HCT116 (cell line): ENCODE measurements around the gene MAJIN.

Experiments used
- EGR1 ChIP-seq: IDR thresholded peaks from 2 replicates; pipeline ENCODE4 v1.6.1; 2012; ENCODE audit warnings: low read depth
- EZH2 ChIP-seq: fragments of 200-600 bp; sonication (generic); IDR thresholded peaks from 2 replicates; pipeline ENCODE4 v1.6.1; 2017; ENCODE audit warnings: antibody characterized with exemption, mixed run types
- EZH2phosphoT487 ChIP-seq: fragments of 200-600 bp; IDR thresholded peaks from 2 replicates; pipeline ENCODE4 v1.6.1; 2018; ENCODE audit warnings: antibody characterized with exemption, borderline replicate concordance
- FOSL1 ChIP-seq: IDR thresholded peaks from 2 replicates; pipeline ENCODE4 v1.6.1; 2012; ENCODE audit warnings: low read depth
- JUND ChIP-seq: IDR thresholded peaks from 2 replicates; pipeline ENCODE4 v1.6.1; 2012
- POLR2A ChIP-seq: IDR thresholded peaks from 2 replicates; pipeline ENCODE4 v1.7.0; 2011; ENCODE audit warnings: borderline replicate concordance; ENCODE audit not compliant: insufficient read depth, insufficient read length; ENCODE audit errors: extremely low read depth
- POLR2AphosphoS5 ChIP-seq: IDR thresholded peaks from 2 replicates; pipeline ENCODE4 v1.6.1; 2011; ENCODE audit warnings: mild to moderate bottlenecking, low read depth, low read length, moderate library complexity
- RAD21 ChIP-seq: IDR thresholded peaks from 2 replicates; pipeline ENCODE4 v1.6.1; 2012; ENCODE audit warnings: low read depth, mild to moderate bottlenecking
- TCF7L2 ChIP-seq: IDR thresholded peaks from 2 replicates; pipeline ENCODE4 v1.7.0; 2011; ENCODE audit warnings: borderline replicate concordance, inconsistent platforms; ENCODE audit not compliant: insufficient read depth, insufficient read length; ENCODE audit errors: extremely low read depth
- ZFX ChIP-seq: fragments of 450-650 bp; IDR thresholded peaks from 2 replicates; pipeline ENCODE4 v1.6.1; 2017
- TF ChIP-seq, protein P1 (sequence below), 3 experiments: fragments of 200-600 bp in 1 of 3; sonication (generic) in 1 of 3; IDR thresholded peaks in 2 of 3; conservative IDR thresholded peaks in 1 of 3; 2 replicates each; pipeline ENCODE4 v1.5.1; 2012 to 2017; ENCODE audit warnings: low read depth in 2 of 3, low read length in 2 of 3, antibody characterized with exemption in 1 of 3, borderline replicate concordance in 1 of 3, control low read depth in 1 of 3, mild to moderate bottlenecking in 1 of 3, mixed read lengths in 1 of 3, mixed run types in 1 of 3, moderate library complexity in 1 of 3; ENCODE audit not compliant: insufficient read depth in 1 of 3
- TF ChIP-seq, protein P2 (sequence below): IDR thresholded peaks from 2 replicates; pipeline ENCODE4 v1.6.1; 2012

DNA sequence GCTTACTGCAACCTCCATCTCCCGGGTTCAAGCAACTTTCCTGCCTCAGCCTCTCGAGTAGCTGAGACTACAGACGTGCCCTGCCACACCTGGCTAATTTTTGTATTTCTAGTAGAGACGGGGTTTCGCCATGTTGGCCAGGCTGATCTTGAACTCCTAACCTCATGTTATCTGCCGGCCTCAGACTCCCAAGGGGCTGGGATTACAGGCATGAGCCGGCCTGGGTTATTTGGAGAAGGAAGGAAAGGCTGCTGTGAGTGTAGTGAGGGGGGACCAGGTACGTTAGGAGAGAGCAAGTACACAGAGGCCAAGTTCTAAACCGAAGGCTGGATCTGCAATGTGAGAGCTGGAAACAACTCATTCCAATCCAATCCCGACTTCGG is 24.4 kb upstream of the MAJIN start:
- no peak for TF ChIP-seq POLR2AphosphoS5
- TF ChIP-seq, protein P1, sequence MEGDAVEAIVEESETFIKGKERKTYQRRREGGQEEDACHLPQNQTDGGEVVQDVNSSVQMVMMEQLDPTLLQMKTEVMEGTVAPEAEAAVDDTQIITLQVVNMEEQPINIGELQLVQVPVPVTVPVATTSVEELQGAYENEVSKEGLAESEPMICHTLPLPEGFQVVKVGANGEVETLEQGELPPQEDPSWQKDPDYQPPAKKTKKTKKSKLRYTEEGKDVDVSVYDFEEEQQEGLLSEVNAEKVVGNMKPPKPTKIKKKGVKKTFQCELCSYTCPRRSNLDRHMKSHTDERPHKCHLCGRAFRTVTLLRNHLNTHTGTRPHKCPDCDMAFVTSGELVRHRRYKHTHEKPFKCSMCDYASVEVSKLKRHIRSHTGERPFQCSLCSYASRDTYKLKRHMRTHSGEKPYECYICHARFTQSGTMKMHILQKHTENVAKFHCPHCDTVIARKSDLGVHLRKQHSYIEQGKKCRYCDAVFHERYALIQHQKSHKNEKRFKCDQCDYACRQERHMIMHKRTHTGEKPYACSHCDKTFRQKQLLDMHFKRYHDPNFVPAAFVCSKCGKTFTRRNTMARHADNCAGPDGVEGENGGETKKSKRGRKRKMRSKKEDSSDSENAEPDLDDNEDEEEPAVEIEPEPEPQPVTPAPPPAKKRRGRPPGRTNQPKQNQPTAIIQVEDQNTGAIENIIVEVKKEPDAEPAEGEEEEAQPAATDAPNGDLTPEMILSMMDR (IDR thresholded peaks at IDR 0.05 in 2 of 3, conservative IDR thresholded peaks at IDR 0.05 in 1 of 3; ENCODE audit: borderline replicate concordance in 1 of 3, insufficient read depth in 1 of 3, low read depth in 2 of 3, low read length in 2 of 3) = no peak
- no peak for TF ChIP-seq POLR2A
- no peak for TF ChIP-seq EZH2
- TF ChIP-seq, protein P2, sequence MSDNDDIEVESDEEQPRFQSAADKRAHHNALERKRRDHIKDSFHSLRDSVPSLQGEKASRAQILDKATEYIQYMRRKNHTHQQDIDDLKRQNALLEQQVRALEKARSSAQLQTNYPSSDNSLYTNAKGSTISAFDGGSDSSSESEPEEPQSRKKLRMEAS = no peak
- no peak for TF ChIP-seq JUND
- TF ChIP-seq EZH2phosphoT487 = no peak
- no peak for TF ChIP-seq EGR1
- no peak for TF ChIP-seq TCF7L2
- no peak for TF ChIP-seq RAD21
- no peak for TF ChIP-seq ZFX
- TF ChIP-seq FOSL1 = no peak
